Heart right ventricle (tissue), 16 donors: ENCODE results near the gene SUMO3. TPM values are rescaled to one million over a fixed set of nuclear protein-coding genes. Genes with fewer than 3 reads are reported as not detected.
"Not testable (repeated sequence)": the region's sequence is repeated elsewhere in the genome, so short reads cannot be mapped to it uniquely, and the experiment has no call there.

Experiments
- ATAC-seq, 8 donors: fragments of 200-7000 bp; cut with Tn5 transposase; one replicate each; pipeline ENCODE4 v1.9.1; 2020; ENCODE audit warnings: mild to moderate bottlenecking in 8 of 8, moderate library complexity in 8 of 8, moderate number of reproducible peaks in 1 of 8
- DNase-seq, 2 donors: peaks; one replicate each; pipeline ENCODE4 v3.0.0-alpha.2; 2020
- H3K27ac ChIP-seq, 10 donors: fragments of 200-600 bp; sonication (generic) in 2 of 10; one replicate each; pipeline versions ENCODE4 v1.5.0 to v1.8.0; 2020 to 2022; ENCODE audit warnings: mild to moderate bottlenecking in 3 of 10
- H3K27me3 ChIP-seq, 7 donors: fragments of 200-600 bp; one replicate each; pipeline ENCODE4 v1.8.0; 2021 to 2022; ENCODE audit warnings: mild to moderate bottlenecking in 2 of 7
- H3K36me3 ChIP-seq, 9 donors: fragments of 200-600 bp; sonication (generic) in 1 of 9; one replicate each; pipeline versions ENCODE4 v1.5.0 to v1.8.0; 2020 to 2022; ENCODE audit warnings: mild to moderate bottlenecking in 2 of 9
- H3K4me1 ChIP-seq, 9 donors: fragments of 200-600 bp; sonication (generic) in 1 of 9; one replicate each; pipeline versions ENCODE4 v1.5.0 to v1.8.0; 2020 to 2022; ENCODE audit warnings: mild to moderate bottlenecking in 4 of 9
- H3K4me3 ChIP-seq, 10 donors: fragments of 200-600 bp; sonication (generic) in 2 of 10; one replicate each; pipeline versions ENCODE4 v1.5.0 to v1.8.0; 2020 to 2022; ENCODE audit warnings: mild to moderate bottlenecking in 7 of 10, moderate library complexity in 2 of 10
- H3K9me3 ChIP-seq, 11 donors: fragments of 200-600 bp in 10 of 11; sonication (generic) in 2 of 11; one replicate each; pipeline versions ENCODE4 v1.5.0 to v1.8.0; 2013 to 2022; ENCODE audit warnings: mild to moderate bottlenecking in 2 of 11, control low read depth in 1 of 11, moderate library complexity in 1 of 11
- CTCF ChIP-seq, 9 donors: fragments of 200-600 bp; sonication (generic) in 2 of 9; IDR thresholded peaks; one replicate each; pipeline versions ENCODE4 v1.5.0 to v1.8.0; 2021 to 2022; ENCODE audit warnings: antibody characterized with exemption in 9 of 9, mild to moderate bottlenecking in 5 of 9, moderate library complexity in 1 of 9
- WGBS, 2 donors: extraction: QIAGEN DNeasy Blood & Tissue Kit; methylation state at CpG; one replicate each; pipeline ENCODE4 v1.1.7; 2013; ENCODE audit warnings: inconsistent platforms in 1 of 2; 5-methylcytosine and 5-hydroxymethylcytosine counted together
- intact Hi-C, 10 donors: fragments of 100-400 bp; cut with DNase I; formaldehyde crosslinking; loops; one replicate each; pipeline versions ENCODE4 v1.11.1 to v1.14.2; 2022
- polyA plus RNA-seq, 2 donors: library from polyadenylated mRNA; stranded (reverse); fragments of 200-250 nt; gene quantifications; one replicate each; pipeline ENCODE4 v1.2.3, GENCODE V29; 2013
- total RNA-seq, 10 donors: library from RNA; stranded (reverse); fragmentation: NEBNext Ultra II Directional in 3 of 10; extraction: Animal tissue kit (Norgen Biotek cat#: 25700) in 3 of 10; gene quantifications; one replicate each; pipeline versions ENCODE4 v1.2.1 to v1.2.4, GENCODE V29; 2021 to 2023
- donor health status: Arrhythmogenic right ventricular cardiomyopathy.
- donor health status: ischemic (EF 13 %, LVEDD 7.1; RV severe dilation, severe dysfunction).
- donor health status: healthy with polysubstance abuse.
- donor health status: DM: no; HTN: yes; CAD: no.
- donor health status: DM: no; HTN: no; CAD: no.
- donor health status: ischemic (EF 25% LVEDD 6.9; RV normal size, moderate dysfunction).
- donor health status: ischemic (EF 25% LVEDD 5.7; RV mildly dilated, moderate dysfunction).
- donor health status: healthy.
- donor health status: DM: yes; HTN: yes; CAD: no.
- donor health status: Ischemic cardiomyopathy.
- donor health status: ischemic (EF 35%, LVEDD 5.7; RV mildly dilated, moderate dysfunction).
- donor health status: nonischemic (EF 11% LVEDD 7.7; RV severe dilation, severe dysfunction).
- donor health status: DM: yes; HTN: yes; CAD: no.
- donor health status: PGD.
- donor health status: ischemic (EF 29% LVEDD 5.4; RV normal size, mild dysfunction).
- donor health status: nonischemic (EF 23%, LVEDD 6.1; RV moderate dilation, normal function).

Gene SUMO3
- total and polyA plus RNA-seq, 12 donors, result 14.9 to 80.9 (median 70.5) TPM

- H3K4me3 ChIP-seq, result no peak overlapping the region
- WGBS, 2 donors, result 72 to 77% methylated on average over 8 of the region's 8 CpGs
- no peaks in the 10 kb centered on the region for H3K36me3 ChIP-seq
- no peaks in the 10 kb centered on the region for H3K27me3 ChIP-seq
- no peak overlapping the region for H3K27ac ChIP-seq
- DNase-seq (no peak), ATAC-seq (no peak)
- peaks cover 0 to 10% (median 5%) of the 10 kb centered on the region in 9 donors for H3K4me1 ChIP-seq
- H3K9me3 ChIP-seq, result no peaks in the 10 kb centered on the region
- TF ChIP-seq CTCF (IDR thresholded peaks at IDR 0.05), result no peak
- intact Hi-C loops, result no loop called here
These were observed 17.7 kb upstream of the SUMO3 start for GRCh38 chr21:44835647-44835973.

- Histone ChIP-seq H3K9me3 (no peaks in the 10 kb centered on the region), H3K36me3 (no peaks in the 10 kb centered on the region), H3K4me3 (no peak overlapping the region), H3K27ac (no peak overlapping the region), H3K4me1 (peaks cover 0 to 10% (median 5%) of the 10 kb centered on the region in 9 donors), H3K27me3 (no peaks in the 10 kb centered on the region)
- no peak for TF ChIP-seq CTCF (IDR thresholded peaks at IDR 0.05)
- 82 to 87% methylated on average over 29 of the region's 29 CpGs for WGBS, 2 donors
- ATAC-seq, result no peak
- intact Hi-C loops, result no loop called here
- no peak for DNase-seq
These were observed 17.2 kb upstream of the SUMO3 start for GRCh38 chr21:44834951-44835646.

GRCh38 chr21:44834231-44834950, 16.5 kb upstream of the SUMO3 start:
- Histone ChIP-seq H3K36me3 (no peaks in the 10 kb centered on the region), H3K9me3 (peaks cover 0 to 3% (median 0%) of the 10 kb centered on the region in 11 donors), H3K4me1 (peaks cover 0 to 10% (median 5%) of the 10 kb centered on the region in 9 donors), H3K27ac (no peak overlapping the region), H3K4me3 (no peak overlapping the region), H3K27me3 (no peaks in the 10 kb centered on the region)
- ATAC-seq (no peak), DNase-seq (no peak)
- no peak for TF ChIP-seq CTCF (IDR thresholded peaks at IDR 0.05)
- 82 to 86% methylated on average over 26 of the region's 26 CpGs for WGBS, 2 donors
- intact Hi-C loops, result no loop called here

- peaks cover 0 to 10% (median 5%) of the 10 kb centered on the region in 9 donors for H3K4me1 ChIP-seq
- H3K27me3 ChIP-seq, result no peaks in the 10 kb centered on the region
- H3K36me3 ChIP-seq, result no peaks in the 10 kb centered on the region
- WGBS, 2 donors, result 86 to 92% methylated on average over 5 of the region's 5 CpGs
- ATAC-seq, result no peak
- no peak for DNase-seq
- no peak for TF ChIP-seq CTCF (IDR thresholded peaks at IDR 0.05)
- H3K4me3 ChIP-seq, result no peak overlapping the region
- H3K9me3 ChIP-seq, result peaks cover 0 to 10% (median 4%) of the 10 kb centered on the region in 11 donors
- intact Hi-C loops, result no loop called here
- H3K27ac ChIP-seq, result no peak overlapping the region
These were observed 15.8 kb upstream of the SUMO3 start for GRCh38 chr21:44833663-44834062.

GRCh38 chr21:44832516-44833255, 14.8 kb upstream of the SUMO3 start:
- H3K27me3 ChIP-seq, ATAC-seq, H3K36me3 ChIP-seq, DNase-seq, H3K27ac ChIP-seq, intact Hi-C loops, H3K4me1 ChIP-seq, H3K4me3 ChIP-seq: not testable (repeated sequence)
- WGBS, 2 donors, result 87 to 89% methylated on average over 23 of the region's 23 CpGs
- H3K9me3 ChIP-seq, result peaks cover 0 to 20% (median 14%) of the 10 kb centered on the region in 11 donors
